Mesothelial cell of epicardium (in vitro differentiated cells): ENCODE measurements around the gene LEP. TPM values are rescaled to one million over a fixed set of nuclear protein-coding genes. Genes with fewer than 3 reads are reported as not detected.
A peak's percentile ranks its signal among the peaks of the same experiment; 100 is the strongest.

Experiments used
- DNase-seq, 2 experiments: peaks; one replicate each; pipeline ENCODE4 v3.0.0; 2021; ENCODE audit warnings: low spot score in 2 of 2; ENCODE audit not compliant: unreplicated experiment in 2 of 2
- H3K27ac Mint-ChIP-seq: 2 replicates; pipeline ENCODE4 v1.8.0; 2021; ENCODE audit warnings: mixed read lengths
- H3K27me3 Mint-ChIP-seq: 2 replicates; pipeline ENCODE4 v1.8.0; 2021; ENCODE audit warnings: low read depth, mixed read lengths
- H3K36me3 Mint-ChIP-seq: 2 replicates; pipeline ENCODE4 v1.8.0; 2021; ENCODE audit warnings: mixed read lengths
- H3K4me1 Mint-ChIP-seq: 2 replicates; pipeline ENCODE4 v1.8.0; 2021; ENCODE audit warnings: mixed read lengths
- H3K4me3 Mint-ChIP-seq: 2 replicates; pipeline ENCODE4 v1.8.0; 2021; ENCODE audit warnings: mild to moderate bottlenecking, moderate library complexity, mixed read lengths
- H3K9me3 Mint-ChIP-seq: 2 replicates; pipeline ENCODE4 v1.8.0; 2021; ENCODE audit warnings: mixed read lengths
- total RNA-seq: library from RNA; stranded (reverse); gene quantifications from 3 replicates; pipeline ENCODE4 v1.2.1, GENCODE V29; 2021
- TF ChIP-seq, protein P1 (sequence below): fragments of 200-600 bp; sonication (generic); IDR thresholded peaks from one replicate; pipeline ENCODE4 v1.5.0; 2021; ENCODE audit warnings: antibody characterized with exemption; ENCODE audit not compliant: unreplicated experiment

LEP gene
- total RNA-seq, 1 donor from 2014 or later = not detected

DNA sequence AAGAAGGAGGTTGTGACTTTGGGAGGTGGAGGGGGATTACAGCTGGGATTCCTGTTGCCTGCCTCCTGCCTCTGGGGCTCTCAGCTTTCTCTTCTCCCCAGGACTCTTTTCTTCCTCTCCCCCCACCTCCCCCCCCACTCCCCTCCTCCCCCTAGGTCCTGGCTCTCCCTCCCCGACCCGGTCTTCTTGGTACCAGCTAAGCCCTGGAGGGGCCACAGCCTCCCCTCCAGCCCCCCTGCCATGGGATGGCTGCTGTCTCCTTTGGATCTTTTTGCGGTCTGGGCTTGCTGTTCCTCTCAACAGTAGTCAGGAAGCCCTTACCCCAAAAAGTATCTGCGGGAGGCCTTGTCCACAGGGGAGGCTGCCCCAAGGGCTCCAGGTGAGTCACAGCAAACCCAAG lies 33.5 kb upstream of the LEP start:
- TF ChIP-seq, protein P1, sequence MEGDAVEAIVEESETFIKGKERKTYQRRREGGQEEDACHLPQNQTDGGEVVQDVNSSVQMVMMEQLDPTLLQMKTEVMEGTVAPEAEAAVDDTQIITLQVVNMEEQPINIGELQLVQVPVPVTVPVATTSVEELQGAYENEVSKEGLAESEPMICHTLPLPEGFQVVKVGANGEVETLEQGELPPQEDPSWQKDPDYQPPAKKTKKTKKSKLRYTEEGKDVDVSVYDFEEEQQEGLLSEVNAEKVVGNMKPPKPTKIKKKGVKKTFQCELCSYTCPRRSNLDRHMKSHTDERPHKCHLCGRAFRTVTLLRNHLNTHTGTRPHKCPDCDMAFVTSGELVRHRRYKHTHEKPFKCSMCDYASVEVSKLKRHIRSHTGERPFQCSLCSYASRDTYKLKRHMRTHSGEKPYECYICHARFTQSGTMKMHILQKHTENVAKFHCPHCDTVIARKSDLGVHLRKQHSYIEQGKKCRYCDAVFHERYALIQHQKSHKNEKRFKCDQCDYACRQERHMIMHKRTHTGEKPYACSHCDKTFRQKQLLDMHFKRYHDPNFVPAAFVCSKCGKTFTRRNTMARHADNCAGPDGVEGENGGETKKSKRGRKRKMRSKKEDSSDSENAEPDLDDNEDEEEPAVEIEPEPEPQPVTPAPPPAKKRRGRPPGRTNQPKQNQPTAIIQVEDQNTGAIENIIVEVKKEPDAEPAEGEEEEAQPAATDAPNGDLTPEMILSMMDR = no peak
- Mint-ChIP-seq H3K36me3 (no peaks in the 10 kb centered on the region), H3K4me3 (no peak overlapping the region), H3K4me1 (peaks cover under 1% of the 10 kb centered on the region), H3K27ac (no peak overlapping the region), H3K9me3 (no peaks in the 10 kb centered on the region), H3K27me3 (peaks cover 60% of the 10 kb centered on the region)
- DNase-seq = no peak

DNA sequence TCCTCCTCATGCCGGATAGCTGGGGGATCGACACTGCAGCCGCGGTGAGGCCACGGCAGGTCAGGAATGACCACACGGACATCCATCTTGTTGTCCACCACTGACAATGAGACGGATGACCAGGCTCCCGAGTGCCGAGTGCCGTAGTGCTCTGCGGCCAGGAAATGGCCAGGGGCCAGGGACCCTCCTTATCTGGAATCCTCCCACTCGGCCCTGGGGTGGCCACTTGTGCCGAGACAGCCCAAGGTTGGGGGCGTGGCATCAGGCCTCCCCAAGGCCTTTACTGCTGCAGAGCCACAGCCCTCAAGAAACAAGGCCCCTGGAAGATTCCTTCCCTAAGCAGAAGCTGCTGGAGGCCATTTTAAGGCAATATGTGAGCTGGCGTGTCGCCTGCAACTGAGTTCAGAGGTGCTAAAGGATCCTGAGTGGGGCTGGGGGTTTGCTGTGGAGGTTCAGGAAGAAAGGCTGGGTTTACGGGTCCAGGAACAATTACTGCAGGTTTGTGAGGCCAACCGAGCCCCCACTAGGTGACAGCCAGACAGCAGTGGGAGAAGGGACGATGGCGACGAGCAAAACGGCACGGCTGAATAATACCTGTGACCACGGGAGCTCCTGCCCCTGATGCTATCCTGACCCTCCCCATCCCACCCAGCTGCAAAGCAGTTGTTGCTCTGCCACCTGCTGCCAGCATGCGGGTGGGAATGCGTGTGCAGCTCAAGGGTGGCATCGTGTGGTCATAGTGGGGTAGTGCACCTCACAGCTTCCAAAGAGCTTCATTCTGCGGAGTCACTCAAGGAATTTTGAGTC lies 31.6 kb upstream of the LEP start:
- TF ChIP-seq, protein P1 = peak; percentile 94
- Mint-ChIP-seq H3K4me3 (no peak overlapping the region), H3K4me1 (no peaks in the 10 kb centered on the region), H3K27ac (no peak overlapping the region), H3K9me3 (no peaks in the 10 kb centered on the region), H3K36me3 (no peaks in the 10 kb centered on the region), H3K27me3 (peaks cover 44% of the 10 kb centered on the region)
- DNase-seq = peak; percentile 50 to 75

DNA sequence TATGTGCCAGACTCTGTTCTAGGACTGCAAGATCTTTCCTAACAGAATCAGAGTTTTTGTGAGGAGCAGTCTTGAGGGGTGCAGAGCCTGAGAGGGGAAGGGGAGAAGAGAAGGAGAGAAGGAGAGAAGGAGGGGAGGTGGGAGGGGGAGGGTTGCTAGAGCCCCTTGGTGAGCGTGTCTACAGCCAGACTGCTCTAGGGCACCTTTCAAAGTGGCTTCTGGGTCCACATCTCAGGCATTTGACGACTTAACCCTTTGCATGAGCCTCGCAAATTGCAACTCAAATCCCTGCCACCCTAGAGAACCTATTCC lies 31.1 kb upstream of the LEP start:
- Mint-ChIP-seq H3K4me3 (no peak overlapping the region), H3K4me1 (no peaks in the 10 kb centered on the region), H3K36me3 (no peaks in the 10 kb centered on the region), H3K27me3 (peaks cover 40% of the 10 kb centered on the region), H3K9me3 (no peaks in the 10 kb centered on the region), H3K27ac (no peak overlapping the region)
- DNase-seq = no peak
- TF ChIP-seq, protein P1 = no peak

DNA sequence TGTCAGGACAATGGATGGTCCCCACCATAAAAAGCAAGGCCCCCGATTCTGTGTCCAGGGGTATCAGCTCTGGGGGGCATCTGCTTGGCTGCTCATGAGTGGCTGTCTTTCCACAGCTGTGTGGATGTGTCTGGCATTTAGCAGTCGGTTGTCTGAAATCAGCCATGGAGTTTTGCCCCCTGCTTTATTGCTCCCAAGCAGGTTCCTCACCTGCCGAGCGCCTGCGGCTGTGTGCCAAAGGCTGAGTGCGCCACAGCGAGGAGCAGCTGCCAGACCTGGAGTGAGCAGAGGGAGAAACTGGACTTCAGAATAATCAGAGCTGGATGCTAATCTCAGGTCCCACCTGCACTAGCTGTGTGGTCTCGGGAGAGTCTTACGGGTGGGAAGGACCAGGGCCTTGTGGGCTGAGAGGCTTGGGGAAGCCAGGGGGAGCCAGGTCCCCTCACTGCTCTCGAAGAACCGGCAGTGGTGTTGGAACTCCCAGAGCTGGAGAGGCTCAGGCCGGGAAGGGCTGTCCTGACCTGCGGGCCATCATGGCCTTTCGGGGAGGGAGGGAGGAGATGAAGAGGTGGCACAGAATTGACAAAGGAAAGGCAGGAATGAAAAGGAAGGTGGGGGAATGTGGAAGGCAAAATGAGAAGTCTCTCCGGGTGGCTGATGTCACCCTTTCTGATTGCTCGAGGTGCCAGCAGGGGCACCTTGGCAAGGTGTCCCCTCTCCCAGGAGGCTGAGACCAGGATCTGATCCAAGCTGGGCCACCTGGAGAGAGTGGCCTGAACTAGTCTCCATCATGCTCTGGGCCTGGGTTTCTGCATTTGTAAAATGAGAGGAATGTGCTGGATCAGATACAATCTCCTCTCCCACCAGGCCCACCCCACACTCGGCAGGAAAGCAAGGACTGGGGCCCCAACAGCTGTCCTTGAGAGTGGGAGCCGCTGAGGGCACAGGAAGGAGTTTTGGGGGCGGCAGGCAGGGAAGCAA lies 30.2 kb upstream of the LEP start:
- H3K4me3 Mint-ChIP-seq = no peak overlapping the region
- H3K36me3 Mint-ChIP-seq = no peaks in the 10 kb centered on the region
- TF ChIP-seq, protein P1 = no peak
- peaks cover 2% of the 10 kb centered on the region for H3K4me1 Mint-ChIP-seq
- no peak for DNase-seq
- H3K9me3 Mint-ChIP-seq = no peaks in the 10 kb centered on the region
- H3K27ac Mint-ChIP-seq = no peak overlapping the region
- H3K27me3 Mint-ChIP-seq = peaks cover 33% of the 10 kb centered on the region

DNA sequence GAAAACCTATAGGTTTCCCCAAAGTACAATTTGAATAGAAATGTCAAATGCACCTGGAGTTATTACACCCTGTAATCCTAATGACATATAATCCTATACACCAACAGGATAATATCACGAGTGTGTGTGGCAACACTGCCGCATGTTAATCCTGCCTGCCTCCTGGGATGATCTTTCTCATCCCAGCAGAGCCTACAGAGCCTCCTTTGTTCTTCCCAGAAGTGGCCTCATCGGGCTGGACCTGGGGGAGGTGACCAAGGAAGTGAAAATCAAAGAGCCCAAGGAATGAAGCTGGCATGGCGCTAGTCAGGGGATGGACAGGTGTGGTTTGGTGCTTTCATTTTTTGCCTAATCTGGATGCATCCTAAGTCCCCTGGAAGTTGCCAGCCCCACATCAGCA lies 29.5 kb upstream of the LEP start:
- peaks cover 32% of the 10 kb centered on the region for H3K27me3 Mint-ChIP-seq
- no peaks in the 10 kb centered on the region for H3K9me3 Mint-ChIP-seq
- DNase-seq = no peak
- H3K36me3 Mint-ChIP-seq = no peaks in the 10 kb centered on the region
- H3K4me1 Mint-ChIP-seq = peaks cover 2% of the 10 kb centered on the region
- no peak overlapping the region for H3K27ac Mint-ChIP-seq
- no peak overlapping the region for H3K4me3 Mint-ChIP-seq
- TF ChIP-seq, protein P1 = no peak
